Measurements from ENCODE around the gene SPI1.

SPI1 gene

DNA sequence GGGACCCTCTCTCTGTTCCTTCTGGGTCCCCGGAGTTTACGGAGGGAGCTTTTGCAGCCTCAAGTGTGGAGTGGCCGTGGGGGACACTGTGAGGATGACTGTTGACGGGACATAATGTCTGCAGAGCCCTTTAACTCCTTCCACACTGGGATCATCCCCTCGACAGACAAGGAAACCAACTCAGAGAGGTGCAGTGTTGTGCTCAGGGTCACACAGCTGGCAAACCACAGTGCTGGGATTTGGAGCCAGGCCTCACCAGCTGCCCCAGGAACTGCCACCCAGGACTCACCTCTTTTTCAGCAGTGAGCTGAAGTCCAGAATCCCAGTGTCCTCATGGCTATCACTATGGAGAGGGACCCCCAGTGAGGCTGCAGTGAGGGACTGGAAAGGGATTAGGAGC, 31.2 kb downstream of the SPI1 start:
- no CpG with 5 or more reads among the region's 5 CpGs for WGBS, 2 donors (ENCODE audit: extremely low coverage in 2 of 2, insufficient read length in 2 of 2, insufficient replicate concordance in 1 of 2)
- no peak overlapping the region for H4K8ac ChIP-seq (ENCODE audit: low read depth, low read length)
- DNase-seq (ENCODE audit: low spot score), result no peak

DNA sequence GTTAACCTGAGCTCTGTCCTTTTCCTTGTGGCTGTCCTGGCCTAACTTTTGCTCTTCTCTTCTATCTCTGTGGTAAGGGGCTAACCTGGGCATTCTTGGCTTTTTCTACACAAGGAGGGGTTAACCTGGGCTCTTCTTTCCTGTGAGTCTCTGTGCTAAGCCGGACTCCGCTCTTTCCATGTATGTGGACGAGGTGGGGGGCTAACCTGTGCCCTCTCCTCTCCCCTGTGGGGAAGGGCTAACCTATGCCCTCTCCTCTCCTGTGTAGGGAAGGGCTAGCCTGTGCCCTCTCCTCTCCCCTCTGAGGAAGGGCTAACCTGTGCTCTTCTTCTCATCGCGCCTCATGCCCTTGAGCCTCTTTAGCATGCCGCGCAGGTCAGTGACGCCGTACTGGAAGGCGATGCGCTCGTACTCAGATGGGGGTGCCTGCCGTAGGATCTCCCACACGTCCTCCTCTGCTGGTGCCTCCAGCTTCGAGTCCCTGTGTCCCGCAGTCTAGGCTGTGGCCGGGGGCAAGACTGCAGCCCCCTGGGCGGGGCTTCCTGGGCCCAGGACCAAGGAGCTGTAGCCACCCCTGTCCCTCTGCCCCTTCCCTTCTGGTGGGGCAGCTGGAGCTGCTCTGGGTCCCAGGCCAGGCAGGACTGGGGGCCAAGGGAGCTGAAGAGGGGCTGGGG, 32.3 kb downstream of the SPI1 start:
- H3K4ac ChIP-seq (ENCODE audit: low read length), result peak overlapping the region; percentile 17
- H3K4me2 ChIP-seq (ENCODE audit: insufficient read depth, low read length, poor library complexity, severe bottlenecking), result peak overlapping the region; percentile 21
- H3K36me3 ChIP-seq (replicated peaks in 1 of 2; ENCODE audit: control insufficient read depth in 2 of 2, insufficient read depth in 2 of 2, low read length in 2 of 2), result no peaks in the 10 kb centered on the region
- peak overlapping the region; percentile 93 for H3K18ac ChIP-seq (ENCODE audit: low read length)
- peak overlapping the region; percentile 0 for H2BK5ac ChIP-seq (ENCODE audit: low read length)
- peak overlapping the region; percentile 89 for H2AK5ac ChIP-seq (ENCODE audit: low read depth, low read length)
- no peak overlapping the region for H4K91ac ChIP-seq (ENCODE audit: low read depth, low read length, poor library complexity)
- peak overlapping the region; percentile 78 for H3K27ac ChIP-seq (replicated peaks; ENCODE audit: low read length)
- peaks cover 2% of the 10 kb centered on the region for H3K79me1 ChIP-seq (ENCODE audit: low read depth, low read length)
- H3K14ac ChIP-seq (ENCODE audit: low read length), result no peak overlapping the region
- H4K8ac ChIP-seq (ENCODE audit: low read depth, low read length), result no peak overlapping the region
- H2AFZ ChIP-seq (ENCODE audit: low read length), result peak overlapping the region; percentile 1
- H3K4me1 ChIP-seq (ENCODE audit: control insufficient read depth in 2 of 2, insufficient read depth in 1 of 2, low read depth in 1 of 2, low read length in 2 of 2), result peaks cover 5 to 9% of the 10 kb centered on the region in 2 donors
- peak overlapping the region; percentile 83 for H2BK120ac ChIP-seq (ENCODE audit: low read depth, low read length)
- H3K27me3 ChIP-seq (ENCODE audit: control insufficient read depth in 3 of 3, insufficient read depth in 3 of 3, low read depth in 1 of 3, low read length in 3 of 3), result peaks cover 0 to 40% (median 0%) of the 10 kb centered on the region in 3 experiments
- peak overlapping the region; percentile 82 for H3K9ac ChIP-seq (ENCODE audit: low read depth, low read length, poor library complexity)
- H2BK15ac ChIP-seq (ENCODE audit: low read length), result peak overlapping the region; percentile 96
- no peak overlapping the region for H3K23ac ChIP-seq (ENCODE audit: low read depth, low read length, poor library complexity)
- H2BK12ac ChIP-seq (ENCODE audit: low read length), result peak overlapping the region; percentile 98
- H3K9me3 ChIP-seq (replicated peaks in 1 of 2; ENCODE audit: control insufficient read depth in 2 of 2, insufficient read depth in 1 of 2, low read depth in 1 of 2, low read length in 2 of 2), result no peaks in the 10 kb centered on the region
- H3K4me3 ChIP-seq (ENCODE audit: low read length in 2 of 2), result no peak overlapping the region
- whole genome bisulfite sequencing, 2 donors (ENCODE audit: extremely low coverage in 2 of 2, insufficient read length in 2 of 2, insufficient replicate concordance in 1 of 2), result no CpG with 5 or more reads among the region's 18 CpGs
- DNase-seq (ENCODE audit: low spot score), result no peak

More for the DNA sequence above, 31.2 kb downstream of the SPI1 start:
- H3K4ac ChIP-seq (ENCODE audit: low read length), result no peak overlapping the region
- H2AFZ ChIP-seq (ENCODE audit: low read length), result no peak overlapping the region
- no peak overlapping the region for H3K27ac ChIP-seq (replicated peaks; ENCODE audit: low read length)
- H3K9me3 ChIP-seq (replicated peaks in 1 of 2; ENCODE audit: control insufficient read depth in 2 of 2, insufficient read depth in 1 of 2, low read depth in 1 of 2, low read length in 2 of 2), result no peaks in the 10 kb centered on the region
- peak overlapping the region; percentile 96 for H2BK5ac ChIP-seq (ENCODE audit: low read length)
- H3K27me3 ChIP-seq (ENCODE audit: control insufficient read depth in 3 of 3, insufficient read depth in 3 of 3, low read depth in 1 of 3, low read length in 3 of 3), result peaks cover 0 to 43% (median 0%) of the 10 kb centered on the region in 3 experiments
- H2BK12ac ChIP-seq (ENCODE audit: low read length), result peak overlapping the region; percentile 58
- H3K18ac ChIP-seq (ENCODE audit: low read length), result peak overlapping the region; percentile 31
- H2BK15ac ChIP-seq (ENCODE audit: low read length), result peak overlapping the region; percentile 98
- H2BK120ac ChIP-seq (ENCODE audit: low read depth, low read length), result peak overlapping the region; percentile 81
- peak overlapping the region; percentile 89 for H2AK5ac ChIP-seq (ENCODE audit: low read depth, low read length)
- H3K36me3 ChIP-seq (replicated peaks in 1 of 2; ENCODE audit: control insufficient read depth in 2 of 2, insufficient read depth in 2 of 2, low read length in 2 of 2), result no peaks in the 10 kb centered on the region
- H3K4me2 ChIP-seq (ENCODE audit: insufficient read depth, low read length, poor library complexity, severe bottlenecking), result no peak overlapping the region
- H3K4me1 ChIP-seq (ENCODE audit: control insufficient read depth in 2 of 2, insufficient read depth in 1 of 2, low read depth in 1 of 2, low read length in 2 of 2), result peaks cover 5 to 9% of the 10 kb centered on the region in 2 donors
- no peak overlapping the region for H3K4me3 ChIP-seq (ENCODE audit: low read length in 2 of 2)
- no peak overlapping the region for H4K91ac ChIP-seq (ENCODE audit: low read depth, low read length, poor library complexity)
- peaks cover 2% of the 10 kb centered on the region for H3K79me1 ChIP-seq (ENCODE audit: low read depth, low read length)
- H3K9ac ChIP-seq (ENCODE audit: low read depth, low read length, poor library complexity), result no peak overlapping the region
- no peak overlapping the region for H3K14ac ChIP-seq (ENCODE audit: low read length)
- no peak overlapping the region for H3K23ac ChIP-seq (ENCODE audit: low read depth, low read length, poor library complexity)

DNA sequence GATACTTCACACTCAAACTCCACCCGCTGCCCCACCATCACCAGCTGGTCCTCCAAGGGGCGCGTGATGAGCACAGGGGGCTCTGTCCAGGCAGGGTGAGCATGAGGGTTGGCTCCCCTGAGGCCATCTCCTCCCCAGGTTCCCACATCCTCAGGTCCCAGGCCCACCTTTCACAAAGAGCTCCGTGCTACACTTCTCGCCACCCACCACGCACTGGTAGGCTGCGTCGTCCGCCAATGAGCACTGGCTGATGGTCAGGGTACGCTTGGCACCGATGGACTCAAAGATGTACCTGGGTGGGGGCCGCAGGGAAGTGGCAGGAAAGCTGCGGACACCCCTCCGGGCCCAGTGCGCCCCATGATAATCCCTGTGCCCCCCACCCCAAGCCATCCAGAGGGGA, 35.5 kb downstream of the SPI1 start:
- Histone ChIP-seq H3K18ac (ENCODE audit: low read length) (peak overlapping the region; percentile 83), H2BK120ac (ENCODE audit: low read depth, low read length) (no peak overlapping the region)
- no CpG with 5 or more reads among the region's 15 CpGs for WGBS, 2 donors (ENCODE audit: extremely low coverage in 2 of 2, insufficient read length in 2 of 2, insufficient replicate concordance in 1 of 2)

GRCh38 chr11:47342036-47342803, 36.1 kb downstream of the SPI1 start:
- DNase-seq (ENCODE audit: low spot score), result no peak
- WGBS, 2 donors (ENCODE audit: extremely low coverage in 2 of 2, insufficient read length in 2 of 2, insufficient replicate concordance in 1 of 2), result no CpG with 5 or more reads among the region's 24 CpGs
- Histone ChIP-seq H3K36me3 (replicated peaks in 1 of 2; ENCODE audit: control insufficient read depth in 2 of 2, insufficient read depth in 2 of 2, low read length in 2 of 2) (no peaks in the 10 kb centered on the region), H3K79me1 (ENCODE audit: low read depth, low read length) (peaks cover 4% of the 10 kb centered on the region), H3K14ac (ENCODE audit: low read length) (peak overlapping the region; percentile 56), H4K8ac (ENCODE audit: low read depth, low read length) (no peak overlapping the region), H3K18ac (ENCODE audit: low read length) (peak overlapping the region; percentile 35), H2AFZ (ENCODE audit: low read length) (no peak overlapping the region), H3K4me1 (ENCODE audit: control insufficient read depth in 2 of 2, insufficient read depth in 1 of 2, low read depth in 1 of 2, low read length in 2 of 2) (peaks cover 0 to 9% of the 10 kb centered on the region in 2 donors), H3K9ac (ENCODE audit: low read depth, low read length, poor library complexity) (peak overlapping the region; percentile 50), H3K23ac (ENCODE audit: low read depth, low read length, poor library complexity) (no peak overlapping the region), H2BK5ac (ENCODE audit: low read length) (no peak overlapping the region), H3K4me3 (ENCODE audit: low read length in 2 of 2) (no peak overlapping the region), H3K27me3 (ENCODE audit: control insufficient read depth in 3 of 3, insufficient read depth in 3 of 3, low read depth in 1 of 3, low read length in 3 of 3) (peaks cover 0 to 26% (median 0%) of the 10 kb centered on the region in 3 experiments), H3K4me2 (ENCODE audit: insufficient read depth, low read length, poor library complexity, severe bottlenecking) (no peak overlapping the region), H2BK15ac (ENCODE audit: low read length) (peak overlapping the region; percentile 29), H3K4ac (ENCODE audit: low read length) (no peak overlapping the region), H3K27ac (replicated peaks; ENCODE audit: low read length) (no peak overlapping the region), H2BK120ac (ENCODE audit: low read depth, low read length) (no peak overlapping the region), H2AK5ac (ENCODE audit: low read depth, low read length) (peak overlapping the region; percentile 95), H2BK12ac (ENCODE audit: low read length) (peak overlapping the region; percentile 69), H3K9me3 (replicated peaks in 1 of 2; ENCODE audit: control insufficient read depth in 2 of 2, insufficient read depth in 1 of 2, low read depth in 1 of 2, low read length in 2 of 2) (peaks cover 0 to 2% of the 10 kb centered on the region in 2 donors), H4K91ac (ENCODE audit: low read depth, low read length, poor library complexity) (peak overlapping the region; percentile 72)

More for the DNA sequence above, 35.5 kb downstream of the SPI1 start:
- H3K9me3 ChIP-seq (replicated peaks in 1 of 2; ENCODE audit: control insufficient read depth in 2 of 2, insufficient read depth in 1 of 2, low read depth in 1 of 2, low read length in 2 of 2), result peaks cover 0 to 2% of the 10 kb centered on the region in 2 donors
- DNase-seq (ENCODE audit: low spot score), result no peak
- peaks cover 0 to 9% of the 10 kb centered on the region in 2 donors for H3K4me1 ChIP-seq (ENCODE audit: control insufficient read depth in 2 of 2, insufficient read depth in 1 of 2, low read depth in 1 of 2, low read length in 2 of 2)
- H2AFZ ChIP-seq (ENCODE audit: low read length), result no peak overlapping the region
- peak overlapping the region; percentile 5 for H2BK5ac ChIP-seq (ENCODE audit: low read length)
- no peak overlapping the region for H3K9ac ChIP-seq (ENCODE audit: low read depth, low read length, poor library complexity)
- H3K14ac ChIP-seq (ENCODE audit: low read length), result peak overlapping the region; percentile 56
- H3K27me3 ChIP-seq (ENCODE audit: control insufficient read depth in 3 of 3, insufficient read depth in 3 of 3, low read depth in 1 of 3, low read length in 3 of 3), result peaks cover 0 to 33% (median 0%) of the 10 kb centered on the region in 3 experiments
- H3K4me2 ChIP-seq (ENCODE audit: insufficient read depth, low read length, poor library complexity, severe bottlenecking), result no peak overlapping the region
- no peak overlapping the region for H3K27ac ChIP-seq (replicated peaks; ENCODE audit: low read length)
- no peak overlapping the region for H4K8ac ChIP-seq (ENCODE audit: low read depth, low read length)
- H2BK15ac ChIP-seq (ENCODE audit: low read length), result peak overlapping the region; percentile 29
- H2AK5ac ChIP-seq (ENCODE audit: low read depth, low read length), result peak overlapping the region; percentile 95
- H3K23ac ChIP-seq (ENCODE audit: low read depth, low read length, poor library complexity), result no peak overlapping the region
- H3K4ac ChIP-seq (ENCODE audit: low read length), result peak overlapping the region; percentile 76
- peak overlapping the region in 1 of 2 donors; percentile 14 for H3K4me3 ChIP-seq (ENCODE audit: low read length in 2 of 2)
- H2BK12ac ChIP-seq (ENCODE audit: low read length), result peak overlapping the region; percentile 7
- peak overlapping the region; percentile 72 for H4K91ac ChIP-seq (ENCODE audit: low read depth, low read length, poor library complexity)
- no peaks in the 10 kb centered on the region for H3K36me3 ChIP-seq (replicated peaks in 1 of 2; ENCODE audit: control insufficient read depth in 2 of 2, insufficient read depth in 2 of 2, low read length in 2 of 2)
- peaks cover 2% of the 10 kb centered on the region for H3K79me1 ChIP-seq (ENCODE audit: low read depth, low read length)
